ENCODE data around the gene DIPK1C. TPM values are rescaled to one million over a fixed set of nuclear protein-coding genes. Genes with fewer than 3 reads are reported as not detected.

DIPK1C gene
- total and polyA plus RNA-seq, 10 of the 15 experiments (the other 5 are each of a cell fraction or from before 2014, with no cell fraction given), result not detected

GRCh38 chr18:74412116-74412880 lies 44.8 kb downstream of the DIPK1C start (continued):
- TF ChIP-seq, protein P1, sequence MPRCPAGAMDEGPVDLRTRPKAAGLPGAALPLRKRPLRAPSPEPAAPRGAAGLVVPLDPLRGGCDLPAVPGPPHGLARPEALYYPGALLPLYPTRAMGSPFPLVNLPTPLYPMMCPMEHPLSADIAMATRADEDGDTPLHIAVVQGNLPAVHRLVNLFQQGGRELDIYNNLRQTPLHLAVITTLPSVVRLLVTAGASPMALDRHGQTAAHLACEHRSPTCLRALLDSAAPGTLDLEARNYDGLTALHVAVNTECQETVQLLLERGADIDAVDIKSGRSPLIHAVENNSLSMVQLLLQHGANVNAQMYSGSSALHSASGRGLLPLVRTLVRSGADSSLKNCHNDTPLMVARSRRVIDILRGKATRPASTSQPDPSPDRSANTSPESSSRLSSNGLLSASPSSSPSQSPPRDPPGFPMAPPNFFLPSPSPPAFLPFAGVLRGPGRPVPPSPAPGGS (IDR thresholded peaks at IDR 0.05; ENCODE audit: borderline replicate concordance, insufficient read depth, low read depth, low read length, poor library complexity, severe bottlenecking), result no peak
- TF ChIP-seq TCF3 (IDR thresholded peaks at IDR 0.05; ENCODE audit: borderline replicate concordance, insufficient read depth, low read depth, low read length) (no peak), MXI1 (IDR thresholded peaks at IDR 0.05; ENCODE audit: low read depth, low read length) (no peak), SMC3 (IDR thresholded peaks at IDR 0.05; ENCODE audit: borderline replicate concordance, low read length) (no peak), HDAC2 (IDR thresholded peaks at IDR 0.05) (no peak), RB1 (IDR thresholded peaks at IDR 0.05; ENCODE audit: borderline replicate concordance) (no peak), HDGF (IDR thresholded peaks at IDR 0.05) (no peak)
- TF ChIP-seq, protein P2, sequence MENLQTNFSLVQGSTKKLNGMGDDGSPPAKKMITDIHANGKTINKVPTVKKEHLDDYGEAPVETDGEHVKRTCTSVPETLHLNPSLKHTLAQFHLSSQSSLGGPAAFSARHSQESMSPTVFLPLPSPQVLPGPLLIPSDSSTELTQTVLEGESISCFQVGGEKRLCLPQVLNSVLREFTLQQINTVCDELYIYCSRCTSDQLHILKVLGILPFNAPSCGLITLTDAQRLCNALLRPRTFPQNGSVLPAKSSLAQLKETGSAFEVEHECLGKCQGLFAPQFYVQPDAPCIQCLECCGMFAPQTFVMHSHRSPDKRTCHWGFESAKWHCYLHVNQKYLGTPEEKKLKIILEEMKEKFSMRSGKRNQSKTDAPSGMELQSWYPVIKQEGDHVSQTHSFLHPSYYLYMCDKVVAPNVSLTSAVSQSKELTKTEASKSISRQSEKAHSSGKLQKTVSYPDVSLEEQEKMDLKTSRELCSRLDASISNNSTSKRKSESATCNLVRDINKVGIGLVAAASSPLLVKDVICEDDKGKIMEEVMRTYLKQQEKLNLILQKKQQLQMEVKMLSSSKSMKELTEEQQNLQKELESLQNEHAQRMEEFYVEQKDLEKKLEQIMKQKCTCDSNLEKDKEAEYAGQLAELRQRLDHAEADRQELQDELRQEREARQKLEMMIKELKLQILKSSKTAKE (IDR thresholded peaks at IDR 0.05; ENCODE audit: low read depth, poor library complexity, severe bottlenecking), result no peak
- TF ChIP-seq, protein P3, sequence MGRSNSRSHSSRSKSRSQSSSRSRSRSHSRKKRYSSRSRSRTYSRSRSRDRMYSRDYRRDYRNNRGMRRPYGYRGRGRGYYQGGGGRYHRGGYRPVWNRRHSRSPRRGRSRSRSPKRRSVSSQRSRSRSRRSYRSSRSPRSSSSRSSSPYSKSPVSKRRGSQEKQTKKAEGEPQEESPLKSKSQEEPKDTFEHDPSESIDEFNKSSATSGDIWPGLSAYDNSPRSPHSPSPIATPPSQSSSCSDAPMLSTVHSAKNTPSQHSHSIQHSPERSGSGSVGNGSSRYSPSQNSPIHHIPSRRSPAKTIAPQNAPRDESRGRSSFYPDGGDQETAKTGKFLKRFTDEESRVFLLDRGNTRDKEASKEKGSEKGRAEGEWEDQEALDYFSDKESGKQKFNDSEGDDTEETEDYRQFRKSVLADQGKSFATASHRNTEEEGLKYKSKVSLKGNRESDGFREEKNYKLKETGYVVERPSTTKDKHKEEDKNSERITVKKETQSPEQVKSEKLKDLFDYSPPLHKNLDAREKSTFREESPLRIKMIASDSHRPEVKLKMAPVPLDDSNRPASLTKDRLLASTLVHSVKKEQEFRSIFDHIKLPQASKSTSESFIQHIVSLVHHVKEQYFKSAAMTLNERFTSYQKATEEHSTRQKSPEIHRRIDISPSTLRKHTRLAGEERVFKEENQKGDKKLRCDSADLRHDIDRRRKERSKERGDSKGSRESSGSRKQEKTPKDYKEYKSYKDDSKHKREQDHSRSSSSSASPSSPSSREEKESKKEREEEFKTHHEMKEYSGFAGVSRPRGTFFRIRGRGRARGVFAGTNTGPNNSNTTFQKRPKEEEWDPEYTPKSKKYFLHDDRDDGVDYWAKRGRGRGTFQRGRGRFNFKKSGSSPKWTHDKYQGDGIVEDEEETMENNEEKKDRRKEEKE (IDR thresholded peaks at IDR 0.05), result no peak
